ENCODE data around the gene CDC42BPB.

CDC42BPB gene

GRCh38 chr14:102986810-102987579 is 70.4 kb downstream of the CDC42BPB start:
- peak; percentile 16 for DNase-seq

DNA sequence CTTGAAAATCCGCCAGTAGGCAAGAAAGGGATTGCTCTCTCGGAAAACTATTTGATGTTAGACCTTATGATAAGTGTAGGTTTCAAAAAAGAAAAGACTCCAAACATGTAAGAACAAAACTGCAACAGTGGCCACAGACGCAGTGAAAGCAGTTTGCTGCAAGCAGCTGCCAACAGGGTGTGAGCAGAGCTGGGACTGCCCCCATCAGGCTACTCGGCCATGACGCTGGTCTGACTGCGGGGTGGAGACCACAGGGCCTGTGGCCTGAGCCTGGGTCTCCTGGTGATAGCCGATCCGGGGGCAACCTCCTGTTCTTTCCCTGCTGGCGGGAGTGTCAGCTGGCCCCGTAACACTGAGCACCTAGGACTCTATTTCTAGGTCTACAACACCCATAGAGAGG is 71.7 kb downstream of the CDC42BPB start:
- DNase-seq: no peak

DNA sequence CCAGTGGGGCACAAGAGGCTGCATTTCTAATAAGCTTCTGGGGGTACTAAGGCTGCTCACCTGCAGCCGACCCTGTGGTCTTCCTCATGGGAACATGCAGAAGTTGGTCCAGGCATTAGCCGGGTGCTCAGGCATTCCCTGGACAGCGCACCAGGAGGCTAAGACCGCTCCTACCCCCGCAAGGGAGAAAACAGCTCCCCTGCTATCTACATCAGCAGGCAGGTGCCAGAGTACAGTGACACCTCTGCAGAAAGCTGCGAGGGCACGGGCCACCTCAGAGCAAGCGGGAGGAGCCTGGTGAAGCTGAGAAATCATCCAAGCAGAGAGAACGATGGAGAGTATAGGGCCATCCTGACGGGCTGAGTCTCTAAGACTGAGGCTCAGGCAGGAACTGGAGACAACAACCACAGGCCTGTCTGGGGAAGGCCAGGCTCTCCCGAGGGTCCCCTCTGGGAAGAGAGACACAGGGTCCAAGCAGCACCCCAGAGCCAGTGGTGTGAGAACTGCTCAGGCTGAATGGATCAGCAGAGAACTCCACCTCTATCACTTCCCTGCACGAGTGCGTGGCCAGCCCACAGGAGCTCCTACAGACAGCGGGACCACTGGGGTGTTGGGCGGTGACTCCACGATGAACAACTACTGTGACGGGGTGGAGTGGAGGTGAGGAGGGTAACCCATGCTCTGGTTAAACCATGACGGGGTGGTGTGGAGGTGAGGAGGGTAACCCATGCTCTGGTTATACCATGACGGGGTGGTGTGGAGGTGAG is 72.8 kb downstream of the CDC42BPB start:
- no peak for DNase-seq

DNA sequence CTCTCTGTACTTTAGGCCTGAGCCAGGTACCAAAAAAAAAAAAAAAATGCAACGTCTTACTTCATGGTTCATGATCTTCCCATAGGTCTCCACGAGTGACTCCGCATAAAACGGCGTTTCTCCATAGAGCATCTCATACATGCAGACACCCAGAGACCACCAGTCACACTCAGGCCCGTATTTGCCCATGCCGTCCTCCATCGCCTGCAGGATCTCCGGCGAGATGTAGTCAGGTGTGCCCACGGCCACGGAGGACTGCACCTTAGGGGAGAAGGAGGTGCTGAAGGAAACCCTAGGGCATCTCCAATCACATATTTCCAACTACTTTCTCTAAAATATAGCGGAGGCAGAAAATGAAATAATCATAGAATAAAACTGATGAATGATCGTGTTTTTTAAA is 73.9 kb downstream of the CDC42BPB start:
- DNase-seq: no peak

- DNase-seq: no peak
Measured at GRCh38 chr14:102982852-102983470, 74.4 kb downstream of the CDC42BPB start.

- no peak for DNase-seq
Measured at GRCh38 chr14:102980409-102980810, 76.9 kb downstream of the CDC42BPB start.

- no peak for DNase-seq
Measured at GRCh38 chr14:102979406-102979805, 77.9 kb downstream of the CDC42BPB start.

DNA sequence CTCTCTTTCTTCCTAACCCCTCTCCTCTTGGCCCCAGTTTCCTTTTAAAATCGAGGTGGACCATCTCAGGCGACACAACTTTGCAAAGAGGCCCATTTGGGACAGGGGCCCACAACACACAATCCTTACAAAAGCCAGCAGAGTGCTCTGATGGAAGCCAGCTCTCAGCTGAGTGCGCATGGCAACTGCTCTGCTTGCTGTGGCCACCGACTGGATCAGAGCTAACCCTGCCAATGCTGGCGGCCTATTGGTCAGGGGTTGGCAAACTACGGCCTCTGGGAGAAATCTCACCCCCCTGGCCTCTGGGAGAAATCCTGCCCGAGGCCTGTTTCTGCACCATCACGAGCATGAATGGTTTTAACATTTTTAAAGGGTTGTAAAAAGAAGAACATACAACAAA is 79.9 kb downstream of the CDC42BPB start:
- no peak for DNase-seq

DNA sequence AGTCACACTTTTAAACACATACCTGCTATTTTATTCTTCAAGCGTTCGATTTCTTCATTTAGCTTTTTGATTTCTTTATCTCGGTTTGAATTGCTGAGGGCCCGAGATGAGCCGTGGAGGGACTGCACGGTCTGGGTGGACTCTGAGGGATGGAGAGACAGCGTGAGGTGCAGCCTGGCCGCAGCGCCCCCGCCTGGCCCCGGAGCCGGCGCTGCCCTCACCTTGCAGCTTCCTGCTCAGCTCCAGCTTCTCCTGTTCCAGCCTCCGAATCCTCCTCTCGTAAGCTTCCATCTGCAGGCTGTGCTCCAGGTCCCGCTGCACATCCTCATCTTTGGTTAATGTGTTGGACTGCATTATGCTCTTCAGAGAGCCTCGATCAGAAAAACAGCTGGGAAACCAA is 81.7 kb downstream of the CDC42BPB start:
- DNase-seq: no peak

- DNase-seq: no peak
Measured at GRCh38 chr14:102973706-102974285, 83.6 kb downstream of the CDC42BPB start.

- DNase-seq: no peak
Measured at GRCh38 chr14:102971836-102972606, 85.3 kb downstream of the CDC42BPB start.

DNA sequence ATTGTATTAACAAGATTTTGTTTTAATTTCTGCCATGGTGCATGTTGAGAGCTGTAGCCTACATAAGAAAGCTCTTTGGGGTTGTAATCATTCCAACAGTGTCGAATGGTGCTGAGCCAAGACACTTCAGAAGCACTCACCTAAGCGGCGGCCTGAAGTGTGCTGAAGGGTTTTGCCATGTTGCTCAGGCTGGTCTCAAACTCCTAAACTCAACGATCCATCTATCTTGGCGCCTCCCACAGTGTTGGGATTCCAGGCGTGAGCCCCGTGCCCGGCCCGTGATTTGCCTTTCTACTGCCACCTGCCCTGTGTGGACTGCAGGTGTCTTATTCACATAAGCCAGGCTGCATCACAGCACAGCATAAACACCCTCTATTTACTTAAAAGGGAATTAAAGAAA is 86.0 kb downstream of the CDC42BPB start:
- no peak for DNase-seq

DNA sequence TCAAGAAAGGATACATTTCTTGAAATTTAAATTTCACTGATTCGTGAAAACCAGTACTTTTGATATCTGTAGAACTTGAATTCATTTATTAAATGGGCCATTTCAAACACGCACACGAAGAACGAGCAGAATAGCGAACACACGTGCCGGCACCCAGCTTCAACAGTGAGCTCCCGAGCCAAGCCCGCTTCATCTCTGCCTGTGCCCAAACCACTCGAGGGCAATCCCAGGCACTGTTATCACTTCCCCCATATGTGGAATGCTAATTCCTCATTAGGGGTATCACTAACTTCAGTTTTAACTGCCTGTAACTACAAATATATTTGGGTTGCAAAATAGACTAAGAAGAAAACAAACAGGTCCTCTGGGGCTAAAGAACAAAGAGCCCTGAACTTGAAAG is 86.9 kb downstream of the CDC42BPB start:
- no peak for DNase-seq

DNA sequence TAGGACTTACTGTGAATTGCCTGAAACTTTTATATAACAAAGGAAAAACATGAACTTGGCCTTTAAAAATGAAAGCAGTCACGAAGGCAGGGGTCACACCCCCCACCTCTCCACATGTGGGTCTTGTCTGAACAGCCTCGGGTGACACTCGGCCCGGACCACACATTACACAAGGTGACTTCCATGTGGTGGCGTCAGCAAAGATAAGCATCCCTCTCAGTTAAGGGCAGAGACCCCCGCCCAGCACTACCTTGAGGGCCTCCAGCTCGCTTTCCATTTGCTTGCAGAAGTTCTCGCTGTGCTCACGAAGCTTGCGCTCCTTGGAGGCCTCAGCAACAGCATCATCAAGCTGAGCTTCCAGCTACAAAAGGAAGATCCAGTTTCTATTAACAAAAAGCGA is 87.4 kb downstream of the CDC42BPB start:
- no peak for DNase-seq

GRCh38 chr14:102969060-102969791 is 88.1 kb downstream of the CDC42BPB start:
- DNase-seq: no peak

DNA sequence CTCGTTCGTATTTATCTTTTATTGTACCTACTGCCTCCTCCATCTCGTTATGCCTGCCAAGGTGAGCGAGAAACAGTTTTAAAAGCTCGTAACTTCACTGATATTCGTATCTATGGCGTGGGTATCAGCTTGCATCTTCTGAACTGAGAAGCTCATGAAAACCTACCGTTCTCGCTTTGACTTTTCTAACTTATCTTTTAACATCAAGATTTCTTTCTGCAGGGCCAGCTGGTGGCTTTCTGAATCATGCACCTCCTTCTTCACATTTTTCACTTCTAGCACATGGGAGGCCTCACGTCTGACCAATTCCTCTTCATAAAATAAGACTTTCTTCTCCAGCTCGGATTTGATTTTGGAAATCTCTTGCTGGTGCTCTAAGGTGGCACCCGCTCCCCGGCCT is 89.0 kb downstream of the CDC42BPB start:
- DNase-seq: no peak

DNA sequence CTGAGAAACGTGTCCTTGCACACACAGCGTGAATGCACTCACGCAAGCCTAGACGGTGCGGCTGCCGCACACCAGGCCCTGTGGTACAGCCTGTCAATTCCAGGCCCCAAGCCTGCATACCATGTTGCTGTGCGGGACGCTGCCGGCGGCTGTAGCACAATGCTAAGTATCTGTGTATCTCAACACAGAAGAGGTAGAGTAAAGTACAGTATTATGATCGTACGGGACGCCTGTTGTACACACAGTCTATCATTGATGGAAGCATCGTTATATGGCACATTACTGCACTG is 89.9 kb downstream of the CDC42BPB start:
- DNase-seq: no peak

DNA sequence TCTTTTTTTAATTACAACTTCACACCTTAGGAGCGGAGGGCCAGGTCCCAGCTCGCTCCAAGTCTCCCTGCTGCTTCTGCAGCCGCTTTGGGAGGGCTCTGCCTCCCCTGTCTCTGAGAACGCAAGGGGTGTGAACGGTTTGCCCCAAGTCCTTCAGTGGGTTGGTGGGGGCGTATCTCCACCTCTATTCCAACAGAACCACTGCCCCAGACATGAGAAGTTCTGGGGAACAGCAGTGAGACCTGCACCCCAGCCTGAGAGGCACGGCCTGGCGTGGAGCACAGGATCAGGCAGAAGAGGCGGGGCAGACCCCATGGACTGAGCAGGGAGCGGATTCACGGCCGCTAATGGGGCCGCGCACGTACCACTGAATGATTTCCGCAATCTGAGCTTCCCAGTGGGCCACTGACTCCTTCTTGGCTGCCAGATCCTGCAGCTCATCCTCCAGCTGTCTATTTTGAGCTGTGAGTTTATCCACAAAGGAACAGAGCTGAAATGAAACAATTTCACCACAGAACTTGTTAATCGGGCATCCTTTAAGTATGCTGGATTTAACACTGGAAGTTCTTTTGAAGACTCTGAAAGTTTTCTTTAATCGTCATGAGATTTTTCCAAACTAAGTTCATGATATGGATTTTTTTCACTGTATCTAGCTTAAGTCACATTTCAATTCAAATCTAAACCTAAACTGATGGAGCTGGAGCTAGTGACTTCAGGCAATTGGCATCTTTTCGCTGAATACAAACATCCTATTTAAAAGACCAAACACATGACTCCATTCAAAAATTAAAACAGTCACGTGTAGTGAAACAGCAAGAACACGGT is 90.5 kb downstream of the CDC42BPB start:
- no peak for DNase-seq

DNA sequence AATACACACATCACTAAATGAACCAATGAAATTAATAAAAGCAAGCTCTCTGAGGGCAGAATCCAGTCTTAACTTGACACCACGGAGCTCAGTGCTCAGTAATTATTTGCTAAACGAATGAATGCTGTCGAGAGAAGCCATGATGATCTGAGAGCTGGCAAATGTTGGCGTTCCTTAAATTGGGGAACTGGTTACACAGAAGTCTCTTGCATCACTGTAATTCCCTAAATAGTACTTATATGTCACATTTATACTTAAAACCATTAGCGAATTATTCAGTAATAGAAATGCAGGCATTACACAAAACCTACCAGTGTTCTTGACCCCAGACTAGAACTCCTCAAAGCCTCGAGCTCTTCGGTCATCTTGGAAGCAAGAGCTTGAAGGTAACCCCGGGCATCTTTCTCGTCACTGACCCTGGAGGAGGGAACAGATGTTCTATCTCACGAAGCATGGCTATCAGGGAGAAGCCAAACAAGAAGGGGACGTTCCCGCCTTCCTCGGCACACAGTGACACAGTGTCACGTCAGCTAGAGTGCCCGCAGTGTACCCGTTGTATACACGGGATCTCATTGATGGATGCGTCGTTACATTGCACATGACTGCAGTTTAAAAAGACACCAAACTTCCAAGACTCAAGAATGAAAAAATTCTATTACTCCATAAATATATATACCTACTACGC is 91.2 kb downstream of the CDC42BPB start:
- no peak for DNase-seq

- DNase-seq: no peak
Measured at GRCh38 chr14:102965282-102965681, 92.1 kb downstream of the CDC42BPB start.
